HG02852 (cell line): ENCODE results near the gene TP53I11.

Experiments
- ATAC-seq: cut with Tn5 transposase; IDR thresholded peaks from one replicate; pipeline ENCODE4 v1.9.1; 2021; ENCODE audit warnings: mild to moderate bottlenecking, moderate library complexity; ENCODE audit not compliant: unreplicated experiment

TP53I11 gene

GRCh38 chr11:44950625-44951476 is at the start of gene TP53I11:
Gene TP53I11 (minus strand): TSS chr11:44950883. CDS start chr11:44938335, 12,548 bp downstream.
- ATAC-seq: no peak

- no peak for ATAC-seq
Measured at GRCh38 chr11:44999068-44999467, 48.4 kb upstream of the TP53I11 start.

- no peak for ATAC-seq
Measured at GRCh38 chr11:44998051-44998450, 47.4 kb upstream of the TP53I11 start.

GRCh38 chr11:44997566-44997965 is 46.9 kb upstream of the TP53I11 start:
- no peak for ATAC-seq

GRCh38 chr11:44994753-44995152 is 44.1 kb upstream of the TP53I11 start:
- no peak for ATAC-seq

GRCh38 chr11:44993971-44994704 is 43.5 kb upstream of the TP53I11 start:
- ATAC-seq: no peak

- ATAC-seq: no peak
Measured at GRCh38 chr11:44992774-44993173, 42.1 kb upstream of the TP53I11 start.

GRCh38 chr11:44992181-44992582 is 41.5 kb upstream of the TP53I11 start:
- ATAC-seq: no peak

- ATAC-seq: no peak
Measured at GRCh38 chr11:44990665-44991064, 40.0 kb upstream of the TP53I11 start.

GRCh38 chr11:44989831-44990566 is 39.3 kb upstream of the TP53I11 start:
- ATAC-seq: no peak

GRCh38 chr11:44988981-44989635 is 38.4 kb upstream of the TP53I11 start:
- ATAC-seq: no peak

- no peak for ATAC-seq
Measured at GRCh38 chr11:44988111-44988510, 37.4 kb upstream of the TP53I11 start.

GRCh38 chr11:44987506-44987905 is 36.8 kb upstream of the TP53I11 start:
- no peak for ATAC-seq

- ATAC-seq: no peak
Measured at GRCh38 chr11:44986315-44986714, 35.6 kb upstream of the TP53I11 start.

GRCh38 chr11:44985721-44986120 is 35.0 kb upstream of the TP53I11 start:
- no peak for ATAC-seq

GRCh38 chr11:44983786-44984185 is 33.1 kb upstream of the TP53I11 start:
- no peak for ATAC-seq

GRCh38 chr11:44982496-44983062 is 31.9 kb upstream of the TP53I11 start:
- no peak for ATAC-seq

- no peak for ATAC-seq
Measured at GRCh38 chr11:44980533-44981427, 30.1 kb upstream of the TP53I11 start.

GRCh38 chr11:44979543-44980399 is 29.1 kb upstream of the TP53I11 start:
- ATAC-seq: no peak
